ENCODE data around the gene SYT6. TPM values are rescaled to one million over a fixed set of nuclear protein-coding genes. Genes with fewer than 3 reads are reported as not detected.

SYT6 gene
- total and polyA plus RNA-seq, 4 donors, result 4.9 to 30.1 (median 19.9) TPM

Other genes with a start within 250 kb of the SYT6 start
- 10 to 100 TPM; 26.0 to 30.3 TPM for gene AP4B1, start 249.1 kb downstream of the SYT6 start, total RNA-seq
- gene AP4B1, start 249.1 kb downstream of the SYT6 start, polyA plus RNA-seq (ENCODE audit: insufficient read length in 2 of 2), result 10 to 100 TPM; 36.7 to 62.6 TPM
- 10 to 100 TPM in 1 of 2 donors, 1 to 10 TPM in 1; 5.7 to 11.4 TPM for gene DCLRE1B, start 248.5 kb downstream of the SYT6 start, total RNA-seq
- 10 to 100 TPM; 12.1 to 12.9 TPM for gene DCLRE1B, start 248.5 kb downstream of the SYT6 start, polyA plus RNA-seq (ENCODE audit: insufficient read length in 2 of 2)
- gene HIPK1, start 224.5 kb downstream of the SYT6 start, total RNA-seq, result 10 to 100 TPM; 43.2 to 57.0 TPM
- 10 to 100 TPM; 41.5 to 58.6 TPM for gene HIPK1, start 224.5 kb downstream of the SYT6 start, polyA plus RNA-seq (ENCODE audit: insufficient read length in 2 of 2)
- gene OLFML3, start 174.4 kb downstream of the SYT6 start, total RNA-seq, result 100 to 1,000 TPM in 1 of 2 donors, 10 to 100 TPM in 1; 64.9 to 343 TPM
- gene OLFML3, start 174.4 kb downstream of the SYT6 start, polyA plus RNA-seq (ENCODE audit: insufficient read length in 2 of 2), result 10 to 100 TPM; 50.6 to 96.7 TPM

All from spinal cord (tissue), 4 donors.